ENCODE results near the gene FAM107B.

The FAM107B gene

DNA sequence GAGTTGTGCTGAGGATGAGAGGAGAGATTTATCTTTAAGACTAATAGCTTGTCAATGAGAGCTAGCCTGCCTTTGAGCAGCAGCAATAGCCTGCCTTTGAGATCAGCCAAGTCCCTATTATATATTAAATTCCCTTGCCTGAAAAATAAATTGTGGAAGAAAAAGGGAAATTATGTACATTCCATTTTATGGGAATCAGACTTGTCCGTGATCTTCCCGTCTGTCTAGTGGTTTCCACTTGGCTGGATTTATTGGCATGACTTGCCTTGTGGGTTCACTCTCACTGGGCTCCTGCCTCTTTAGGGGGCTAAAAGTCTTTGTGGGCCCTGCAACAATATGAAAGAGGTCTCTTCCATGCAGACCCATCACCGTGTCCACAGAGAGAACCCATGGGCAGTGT lies 272.3 kb downstream of the FAM107B start:
- Mint-ChIP-seq H3K27ac (peak overlapping the region in 1 of 3 experiments; percentile 39), H3K36me3 (ENCODE audit: low read depth) (peaks cover 5% of the 10 kb centered on the region), H3K4me1 (peaks cover 26% of the 10 kb centered on the region), H3K9me3 (no peaks in the 10 kb centered on the region), H3K27me3 (ENCODE audit: low read depth) (peaks cover 12% of the 10 kb centered on the region), H3K4me3 (no peak overlapping the region)
- TF ChIP-seq, protein P1, sequence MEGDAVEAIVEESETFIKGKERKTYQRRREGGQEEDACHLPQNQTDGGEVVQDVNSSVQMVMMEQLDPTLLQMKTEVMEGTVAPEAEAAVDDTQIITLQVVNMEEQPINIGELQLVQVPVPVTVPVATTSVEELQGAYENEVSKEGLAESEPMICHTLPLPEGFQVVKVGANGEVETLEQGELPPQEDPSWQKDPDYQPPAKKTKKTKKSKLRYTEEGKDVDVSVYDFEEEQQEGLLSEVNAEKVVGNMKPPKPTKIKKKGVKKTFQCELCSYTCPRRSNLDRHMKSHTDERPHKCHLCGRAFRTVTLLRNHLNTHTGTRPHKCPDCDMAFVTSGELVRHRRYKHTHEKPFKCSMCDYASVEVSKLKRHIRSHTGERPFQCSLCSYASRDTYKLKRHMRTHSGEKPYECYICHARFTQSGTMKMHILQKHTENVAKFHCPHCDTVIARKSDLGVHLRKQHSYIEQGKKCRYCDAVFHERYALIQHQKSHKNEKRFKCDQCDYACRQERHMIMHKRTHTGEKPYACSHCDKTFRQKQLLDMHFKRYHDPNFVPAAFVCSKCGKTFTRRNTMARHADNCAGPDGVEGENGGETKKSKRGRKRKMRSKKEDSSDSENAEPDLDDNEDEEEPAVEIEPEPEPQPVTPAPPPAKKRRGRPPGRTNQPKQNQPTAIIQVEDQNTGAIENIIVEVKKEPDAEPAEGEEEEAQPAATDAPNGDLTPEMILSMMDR (IDR thresholded peaks at IDR 0.05; ENCODE audit: unreplicated experiment in 3 of 3): no peak

DNA sequence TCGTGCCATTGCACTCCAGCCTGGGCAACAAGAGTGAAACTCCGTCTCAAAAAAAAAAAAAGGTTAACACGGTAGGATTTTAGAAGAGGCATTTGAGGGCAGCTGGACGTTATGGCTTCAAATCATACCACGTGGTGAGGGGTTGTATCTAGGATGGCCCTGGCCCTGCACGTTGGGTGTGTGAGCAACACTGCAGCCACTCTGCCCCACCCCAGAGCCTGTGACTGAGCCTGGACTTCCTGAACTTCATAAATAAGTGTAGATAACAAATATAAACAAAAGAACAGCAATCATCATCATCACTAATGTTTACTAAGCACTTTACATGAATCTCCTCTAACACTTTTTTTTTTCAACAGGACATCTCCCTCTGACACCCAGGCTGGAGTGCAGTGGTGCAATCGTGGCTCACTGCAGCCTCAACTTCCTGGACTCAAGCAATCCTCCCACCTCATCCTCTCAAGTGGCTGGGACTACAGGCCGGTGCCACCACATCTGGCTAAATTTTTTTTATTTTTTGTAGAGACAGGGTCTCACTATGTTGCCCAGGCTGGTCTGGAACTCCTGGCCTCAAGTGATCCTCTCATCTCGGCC lies 274.4 kb downstream of the FAM107B start:
- Mint-ChIP-seq H3K27ac (no peak overlapping the region), H3K27me3 (ENCODE audit: low read depth) (peaks cover 22% of the 10 kb centered on the region), H3K36me3 (ENCODE audit: low read depth) (no peaks in the 10 kb centered on the region), H3K4me3 (no peak overlapping the region), H3K4me1 (peaks cover 20% of the 10 kb centered on the region), H3K9me3 (no peaks in the 10 kb centered on the region)
- TF ChIP-seq, protein P1 (IDR thresholded peaks at IDR 0.05; ENCODE audit: unreplicated experiment in 3 of 3): no peak

DNA sequence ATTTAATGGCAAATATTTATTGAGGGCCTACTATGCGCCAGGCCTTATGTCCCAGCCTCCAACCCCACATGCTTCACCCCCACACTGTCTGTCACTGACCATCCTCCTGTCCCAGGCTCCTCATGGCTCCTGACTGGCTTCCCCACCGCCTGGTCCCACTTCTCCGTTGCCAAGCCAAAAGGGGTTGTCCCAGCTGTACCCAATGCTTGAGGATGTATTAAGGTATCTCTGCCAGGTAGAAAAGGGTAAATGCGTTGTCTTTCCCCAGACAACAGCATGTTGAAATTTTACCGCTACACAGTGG lies 275.1 kb downstream of the FAM107B start:
- H3K27ac Mint-ChIP-seq: no peak overlapping the region
- H3K4me1 Mint-ChIP-seq: peaks cover 20% of the 10 kb centered on the region
- H3K27me3 Mint-ChIP-seq (ENCODE audit: low read depth): peaks cover 22% of the 10 kb centered on the region
- H3K9me3 Mint-ChIP-seq: no peaks in the 10 kb centered on the region
- H3K36me3 Mint-ChIP-seq (ENCODE audit: low read depth): no peaks in the 10 kb centered on the region
- TF ChIP-seq, protein P1 (IDR thresholded peaks at IDR 0.05; ENCODE audit: unreplicated experiment in 3 of 3): no peak
- no peak overlapping the region for H3K4me3 Mint-ChIP-seq

DNA sequence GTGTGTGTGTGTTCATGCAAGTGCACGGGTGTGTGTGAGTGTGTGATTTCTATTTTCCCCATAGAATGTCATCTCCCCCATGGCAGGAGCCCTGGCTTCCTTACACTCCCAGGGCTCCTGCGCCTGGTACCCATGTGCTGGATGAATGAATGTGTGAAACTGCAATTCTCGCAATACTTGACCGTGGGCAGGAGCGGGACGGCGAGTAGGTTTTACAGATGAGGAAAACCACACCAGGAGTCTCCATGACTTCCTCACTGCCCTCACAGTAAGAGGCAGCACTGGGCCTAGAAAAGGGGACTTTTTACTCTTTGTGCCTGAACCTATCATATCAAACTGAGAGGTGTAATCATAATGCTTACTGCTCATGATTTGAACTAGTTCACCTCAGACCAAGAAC lies 276.4 kb downstream of the FAM107B start:
- no peaks in the 10 kb centered on the region for H3K9me3 Mint-ChIP-seq
- peaks cover 20% of the 10 kb centered on the region for H3K4me1 Mint-ChIP-seq
- no peak overlapping the region for H3K27ac Mint-ChIP-seq
- TF ChIP-seq, protein P1 (IDR thresholded peaks at IDR 0.05; ENCODE audit: unreplicated experiment in 3 of 3): no peak
- H3K27me3 Mint-ChIP-seq (ENCODE audit: low read depth): peaks cover 22% of the 10 kb centered on the region
- H3K36me3 Mint-ChIP-seq (ENCODE audit: low read depth): no peaks in the 10 kb centered on the region
- H3K4me3 Mint-ChIP-seq: no peak overlapping the region

DNA sequence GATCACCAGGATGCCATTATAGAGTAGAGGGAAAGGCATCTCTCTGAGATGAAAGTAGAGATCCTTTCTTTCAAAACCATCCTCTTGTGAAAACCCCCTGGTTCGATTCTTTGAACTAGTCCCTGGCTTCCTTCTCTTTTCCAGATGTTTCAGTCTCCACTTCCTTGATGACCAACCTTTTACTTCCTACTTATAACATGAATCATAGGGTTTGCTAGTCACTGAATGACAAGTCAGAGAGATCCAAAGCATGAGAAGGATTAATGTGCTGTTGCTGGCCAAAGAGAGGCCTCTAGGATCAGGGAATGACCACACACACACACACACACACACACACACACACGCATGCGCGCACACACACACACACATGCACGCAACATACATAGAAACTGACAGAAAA lies 282.9 kb downstream of the FAM107B start:
- Mint-ChIP-seq H3K36me3 (ENCODE audit: low read depth) (no peaks in the 10 kb centered on the region), H3K4me3 (no peak overlapping the region), H3K4me1 (peaks cover 5% of the 10 kb centered on the region), H3K27me3 (ENCODE audit: low read depth) (peaks cover 7% of the 10 kb centered on the region), H3K27ac (no peak overlapping the region), H3K9me3 (no peaks in the 10 kb centered on the region)
- TF ChIP-seq, protein P1 (IDR thresholded peaks at IDR 0.05; ENCODE audit: unreplicated experiment in 3 of 3): no peak

DNA sequence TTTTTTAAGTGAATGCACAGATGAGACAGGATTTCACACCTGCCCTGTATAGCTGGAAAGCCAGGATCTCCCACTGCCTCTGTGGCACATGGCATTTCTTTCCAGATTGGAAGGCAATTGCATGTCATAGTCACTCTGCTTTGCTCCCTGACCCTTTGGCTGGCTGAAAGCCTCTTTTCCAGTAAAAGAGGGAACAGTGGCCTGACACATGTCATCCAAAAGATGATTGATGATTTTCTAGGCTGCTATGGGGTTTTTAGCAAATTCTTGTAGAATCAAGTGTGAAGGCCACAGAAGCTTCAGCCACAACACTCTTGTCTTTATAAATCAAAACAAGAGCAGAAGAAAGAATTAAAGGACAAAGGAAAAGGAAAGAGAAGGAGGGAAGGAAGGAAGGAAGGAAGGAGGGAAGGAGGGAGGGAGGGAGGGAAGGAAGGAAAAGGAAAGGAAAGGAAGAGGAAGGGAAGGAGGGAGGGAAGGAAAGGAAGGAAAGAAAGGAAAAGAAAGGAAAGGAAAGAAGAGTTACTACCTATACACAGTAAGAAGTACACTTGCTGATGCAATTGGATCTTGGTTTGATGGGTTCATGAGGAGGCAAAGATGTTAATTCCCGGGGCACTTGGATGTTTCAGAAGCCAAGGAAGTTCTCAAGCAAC lies 285.0 kb downstream of the FAM107B start:
- Mint-ChIP-seq H3K4me3 (no peak overlapping the region), H3K36me3 (ENCODE audit: low read depth) (no peaks in the 10 kb centered on the region), H3K27ac (no peak overlapping the region), H3K27me3 (ENCODE audit: low read depth) (no peaks in the 10 kb centered on the region), H3K9me3 (peaks cover 3% of the 10 kb centered on the region), H3K4me1 (peaks cover 5% of the 10 kb centered on the region)
- TF ChIP-seq, protein P1 (IDR thresholded peaks at IDR 0.05; ENCODE audit: unreplicated experiment in 3 of 3): no peak

Data from nephron (organoid).